ENCODE results near the gene P2RX3. TPM values are rescaled to one million over a fixed set of nuclear protein-coding genes. Genes with fewer than 3 reads are reported as not detected.
A peak's percentile ranks its signal among the peaks of the same experiment; 100 is the strongest.

P2RX3 gene
- total and polyA plus RNA-seq, 2 of the 8 experiments (the other 6 are each of a cell fraction or from before 2014, with no cell fraction given), result 0.45 to 0.47 TPM

DNA sequence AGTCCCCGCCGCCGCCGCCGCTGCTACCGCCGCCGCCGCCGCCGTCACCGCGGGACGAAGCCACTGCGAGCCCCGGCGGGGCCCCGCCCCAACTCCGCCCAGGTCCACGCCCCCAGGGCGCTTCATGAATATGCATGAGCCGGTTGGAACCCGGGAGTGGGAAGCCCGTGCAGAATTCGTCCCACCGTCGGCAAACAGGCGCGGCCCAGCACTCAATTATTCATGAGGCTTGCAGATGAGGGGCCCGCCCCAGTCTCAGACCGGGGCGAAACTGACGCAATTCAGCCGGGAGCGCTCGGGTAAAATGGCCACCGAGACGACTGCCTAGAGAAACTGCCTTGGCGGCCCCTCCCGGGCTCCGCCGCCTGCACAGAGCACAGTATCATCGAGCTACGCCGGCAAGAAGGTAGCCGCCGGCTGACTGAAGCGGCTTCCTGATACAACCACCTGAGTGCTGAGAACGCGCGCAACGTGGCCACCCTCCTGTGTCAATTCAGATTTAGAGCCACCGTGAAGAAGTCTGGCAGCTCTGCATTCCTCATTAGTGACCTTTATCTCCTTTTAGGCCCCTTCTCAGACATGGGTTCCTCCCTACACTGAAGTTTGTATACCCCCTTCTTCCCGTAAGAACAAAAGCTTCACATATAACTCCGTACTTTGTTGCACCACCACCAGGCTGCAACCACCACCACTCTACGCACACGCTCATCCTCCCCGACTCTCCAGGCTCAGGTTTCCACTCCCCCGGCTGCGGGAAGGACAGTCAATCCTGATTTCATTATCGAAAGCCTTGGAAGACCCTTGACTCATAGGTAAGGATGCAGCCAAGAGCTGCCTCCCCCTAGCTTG lies 13.0 kb upstream of the P2RX3 start, which contains the start of gene TNKS1BP1 (continued):
- TF ChIP-seq EP300 (IDR thresholded peaks at IDR 0.05; ENCODE audit: borderline replicate concordance in 1 of 2, low read depth in 2 of 2, low read length in 2 of 2) (no peak), KDM5A (IDR thresholded peaks at IDR 0.05; ENCODE audit: low read length) (peak; percentile 17; the same call in 1 of the 2 replicates), MAFK (IDR thresholded peaks at IDR 0.05; ENCODE audit: low read depth, low read length) (no peak), CHD1 (IDR thresholded peaks at IDR 0.05; ENCODE audit: low read depth, low read length) (no peak)

Data from H1 (cell line).